GM12878 (cell line): ENCODE results near the gene GSS. TPM values are rescaled to one million over a fixed set of nuclear protein-coding genes. Genes with fewer than 3 reads are reported as not detected.

ENCODE experiments used
- ATAC-seq: fragments of 200-7000 bp; cut with Tn5 transposase; 3 replicates; pipeline ENCODE4 v1.9.1; 2020; ENCODE audit warnings: mild to moderate bottlenecking, moderate library complexity
- BruUV-seq: library from RNA; stranded (reverse); fragments of 400-500 nt; replicated peaks from 2 replicates; lab custom pipeline; 2021; lab: Mats Ljungman, UMichigan
- CTCF ChIA-PET: fragments of 300-600 bp; sonication (Branson Sonifier 250); formaldehyde crosslinking; extraction: SDS; loops from one replicate; lab custom pipeline; 2021; ENCODE audit warnings: inconsistent platforms; lab: Yijun Ruan, JAX
- POLR2A ChIA-PET: fragments of 350-600 bp; formaldehyde crosslinking; extraction: SDS; loops from one replicate; lab custom pipeline; 2021; ENCODE audit warnings: inconsistent platforms; lab: Charles Lee
- RAD21 ChIA-PET: fragments of 300-600 bp; sonication (Branson Sonifier 250); formaldehyde crosslinking; loops from one replicate; lab custom pipeline; 2023; ENCODE audit warnings: antibody characterized with exemption; ENCODE audit not compliant: unreplicated experiment; lab: Charles Lee
- SMC1A ChIA-PET: fragments of 300-600 bp; sonication (Branson Sonifier 250); formaldehyde crosslinking; loops from one replicate; lab custom pipeline; 2023; ENCODE audit not compliant: unreplicated experiment, uncharacterized antibody; lab: Charles Lee
- DNase-seq: peaks from one replicate; pipeline ENCODE4 v3.0.0-alpha.2; 2011; ENCODE audit warnings: low read depth, low spot score
- FAIRE-seq: peaks from 3 replicates; lab custom pipeline; 2011; peaks lifted over from hg19 to GRCh38; lab: Jason Lieb, UNC
- H2AFZ ChIP-seq: 2 replicates; pipeline ENCODE4 v1.6.0; 2011; ENCODE audit warnings: low read depth, low read length, control low read depth; ENCODE audit not compliant: control insufficient read depth
- H3K27ac ChIP-seq: 2 replicates; pipeline ENCODE4 v1.5.1; 2011; ENCODE audit warnings: control low read depth; ENCODE audit not compliant: control insufficient read depth, insufficient read depth
- H3K27me3 ChIP-seq, 2 experiments: replicated peaks in 1 of 2; 2 replicates each; pipeline versions ENCODE4 v1.6.0 to v1.6.1; 2011; ENCODE audit warnings: low read length in 1 of 2; ENCODE audit not compliant: control insufficient read depth in 2 of 2, insufficient read depth in 2 of 2
- H3K36me3 ChIP-seq, 2 experiments: 2 replicates each; pipeline ENCODE4 v1.5.1; 2011; ENCODE audit warnings: low read length in 1 of 2; ENCODE audit not compliant: control insufficient read depth in 2 of 2, insufficient read depth in 2 of 2
- H3K4me1 ChIP-seq: 2 replicates; pipeline ENCODE4 v1.6.1; 2011; ENCODE audit warnings: mild to moderate bottlenecking, low read length, moderate library complexity, mixed read lengths; ENCODE audit not compliant: control insufficient read depth, insufficient read depth
- H3K4me2 ChIP-seq: 2 replicates; pipeline ENCODE4 v1.6.0; 2011; ENCODE audit warnings: control low read depth; ENCODE audit not compliant: control insufficient read depth, insufficient read depth
- H3K4me3 ChIP-seq: fragments of 200-600 bp; sonication (generic); 2 replicates; pipeline ENCODE4 v1.5.1; 2016
- H3K79me2 ChIP-seq: 2 replicates; pipeline ENCODE4 v1.6.0; 2011; ENCODE audit warnings: low read length; ENCODE audit not compliant: control insufficient read depth, insufficient read depth
- H3K9ac ChIP-seq: 2 replicates; pipeline ENCODE4 v1.8.0; 2011; ENCODE audit warnings: low read length, control low read depth, mixed read lengths; ENCODE audit not compliant: control insufficient read depth, insufficient read depth
- H3K9me3 ChIP-seq: replicated peaks from 3 replicates; pipeline ENCODE4 v1.5.1; 2011; ENCODE audit warnings: mild to moderate bottlenecking, low read length; ENCODE audit not compliant: control insufficient read depth, insufficient read depth
- H4K20me1 ChIP-seq: 2 replicates; pipeline ENCODE4 v1.6.0; 2011; ENCODE audit not compliant: control insufficient read depth, insufficient read depth
- NFXL1 ChIP-seq: fragments of 450-650 bp; IDR thresholded peaks from 2 replicates; pipeline ENCODE4 v1.6.1; 2017; ENCODE audit warnings: antibody characterized with exemption, mild to moderate bottlenecking, borderline replicate concordance
- POU2F2 ChIP-seq: IDR thresholded peaks from 3 replicates; pipeline ENCODE4 v1.6.1; 2011; ENCODE audit warnings: low read depth, mild to moderate bottlenecking, low read length, borderline replicate concordance
- SMARCA5 ChIP-seq: fragments of 450-650 bp; IDR thresholded peaks from 2 replicates; pipeline ENCODE4 v1.6.1; 2017; ENCODE audit warnings: mild to moderate bottlenecking
- STAT1 ChIP-seq: fragments of 450-650 bp; conservative IDR thresholded peaks from 2 replicates; pipeline ENCODE4 v1.6.1; 2014; ENCODE audit warnings: antibody characterized with exemption, mild to moderate bottlenecking
- TCF12 ChIP-seq: IDR thresholded peaks from 2 replicates; pipeline ENCODE4 v1.6.1; 2011; ENCODE audit warnings: low read depth, mild to moderate bottlenecking, low read length
- USF1 ChIP-seq: IDR thresholded peaks from 2 replicates; pipeline ENCODE4 v1.6.1; 2011; ENCODE audit warnings: borderline replicate concordance, low read depth, mild to moderate bottlenecking, moderate library complexity, mixed read lengths, low read length; ENCODE audit not compliant: insufficient read depth; ENCODE audit errors: extremely low read length
- WGBS: methylation state at CpG from one replicate; pipeline ENCODE4 v1.1.6; 2016; ENCODE audit warnings: low lambda C conversion rate; ENCODE audit not compliant: insufficient replicate concordance, insufficient coverage; ENCODE audit errors: missing lambda C conversion rate; 5-methylcytosine and 5-hydroxymethylcytosine counted together
- in situ Hi-C: fragments of 300-500 bp; cut with MboI; formaldehyde crosslinking; loops from 9 replicates; pipeline ENCODE4 v1.14.3; 2018; ENCODE audit warnings: mixed read lengths
- intact Hi-C: fragments of 100-400 bp; cut with micrococcal nuclease; formaldehyde crosslinking; loops from one replicate; pipeline ENCODE4 v1.14.2; 2022; ENCODE audit not compliant: unreplicated experiment
- polyA plus RNA-seq, 11 experiments: library from polyadenylated mRNA; depleted of rRNA in 4 of 11; unstranded in 6 of 11; stranded (reverse) in 5 of 11; fragments of >200 nt; fragmentation: Nextera tagmentation in 4 of 11; fragmentation: Illumina TruSeq in 1 of 11; extraction: Ambion mirVana in 4 of 11; extraction: Trizol in 1 of 11; gene quantifications; 1 replicate in 1 of 11; 2 replicates in 10 of 11; pipeline versions ENCODE4 v1.2.1 to v1.2.3, GENCODE V29; 2011 to 2016; ENCODE audit warnings: inconsistent platforms in 2 of 11, missing spikeins in 2 of 11, low read depth in 1 of 11
- total RNA-seq, 4 experiments: library from RNA; depleted of rRNA in 3 of 4; stranded (reverse); fragments of >200 nt in 3 of 4; fragmentation: Illumina TruSeq in 1 of 4; extraction: Trizol in 1 of 4; gene quantifications; 2 replicates each; pipeline versions ENCODE4 v1.2.1 to v1.2.3, GENCODE V29; 2013 to 2021

GSS gene
- total and polyA plus RNA-seq, 10 of the 15 experiments (the other 5 are each of a cell fraction or from before 2014, with no cell fraction given): 12.7 to 120 (median 67.4) TPM

- Histone ChIP-seq H3K4me3 (no peak overlapping the region), H3K27me3 (no peaks in the 10 kb centered on the region), H3K27ac (no peak overlapping the region), H3K36me3 (no peaks in the 10 kb centered on the region), H3K79me2 (0 out of 2 replicates have a peak, but pooled peaks cover 2% of the 10 kb centered on the region), H3K4me1 (peaks cover 3% of the 10 kb centered on the region; the same call in 1 of the 2 replicates), H4K20me1 (no peaks in the 10 kb centered on the region), H3K4me2 (no peak overlapping the region), H3K9me3 (no peaks in the 10 kb centered on the region), H2AFZ (no peak overlapping the region), H3K9ac (no peak overlapping the region)
- SMC1A ChIA-PET: interaction anchor here (2.2 to 3.5 kb wide), 2 partner anchors 81 to 83 kb away, joined by 14 to 16 read pairs; no protein-coding TSS in a partner anchor
- in situ Hi-C loops (loop anchor here (5.0 kb wide), 2 partner anchors 85 to 125 kb away; partner anchors contain the start of gene GGT7), intact Hi-C loops (loop anchor here (5.0 kb wide), 1 partner anchor 250 kb away; no protein-coding TSS in a partner anchor)
- POLR2A ChIA-PET: interaction anchor here (1.4 kb wide), 1 partner anchor 64 kb away, joined by 4 read pairs; no protein-coding TSS in a partner anchor
- no peak for FAIRE-seq
- RAD21 ChIA-PET: interaction anchor here (0.6 to 6.2 kb wide), 2 partner anchors 17 to 82 kb away, joined by 3 to 71 read pairs; partner anchors contain the start of genes ACSS2 and GGT7
- BruUV-seq: no TSS peak
- TF ChIP-seq NFXL1 (no peak), STAT1 (no peak), TCF12 (no peak), POU2F2 (no peak), SMARCA5 (no peak), USF1 (no peak)
- CTCF ChIA-PET: interaction anchor here (1.5 to 5.9 kb wide), 2 partner anchors 77 to 83 kb away, joined by 5 to 99 read pairs; partner anchors contain the start of genes ACSS2 and GGT7
- no peak for DNase-seq
- no peak for ATAC-seq
- 87% methylated on average over 21 of the region's 21 CpGs for WGBS
Observed at GRCh38 chr20:34956751-34957472, 1.3 kb upstream of the GSS start.
